GM18858 (cell line): ENCODE data around the gene CMTM8.
"Not testable (repeated sequence)": the region's sequence is repeated elsewhere in the genome, so short reads cannot be mapped to it uniquely, and the experiment has no call there.

ENCODE experiments used
- ATAC-seq: cut with Tn5 transposase; IDR thresholded peaks from one replicate; pipeline ENCODE4 v1.9.1; 2021; ENCODE audit not compliant: unreplicated experiment

CMTM8 gene

DNA sequence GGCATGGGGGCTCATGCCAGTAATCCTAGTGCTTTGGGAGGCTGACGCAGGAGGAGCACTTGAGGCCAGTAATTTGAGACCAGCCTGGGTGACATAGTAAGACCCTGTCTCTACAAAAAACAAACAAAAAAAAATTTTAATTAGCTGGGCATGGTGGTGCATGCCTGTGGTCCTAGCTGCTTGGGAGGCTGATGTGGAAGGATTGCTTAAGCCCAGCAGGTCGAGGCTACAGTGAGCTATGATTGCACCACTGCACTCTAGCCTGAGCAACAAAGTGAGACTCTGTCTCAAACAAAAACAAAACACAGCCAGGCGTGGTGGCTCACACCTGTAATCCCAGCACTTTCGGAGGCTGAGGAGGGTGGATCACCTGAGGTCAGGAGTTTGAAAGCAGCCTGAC, 9.7 kb upstream of the CMTM8 start:
- ATAC-seq: not testable (repeated sequence)

DNA sequence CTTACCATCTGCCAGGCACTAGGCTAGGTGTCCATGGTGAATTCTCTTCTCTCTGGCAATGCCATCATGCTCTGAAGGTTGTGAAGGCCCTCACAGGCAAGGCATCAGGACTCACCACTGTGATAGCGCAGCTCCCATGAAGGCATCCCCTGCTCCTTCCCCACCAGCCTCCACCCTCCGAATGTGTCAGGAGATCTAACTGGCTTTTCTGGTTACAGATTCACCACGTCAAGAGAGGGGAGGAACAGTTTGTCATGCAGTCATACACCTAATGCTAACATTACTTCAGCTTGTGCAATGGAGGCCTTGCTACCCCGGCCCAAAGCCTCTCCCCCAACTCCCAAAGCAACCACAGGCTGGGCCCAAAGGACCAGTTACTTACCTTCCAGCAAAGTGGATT, 8.9 kb upstream of the CMTM8 start:
- ATAC-seq: no peak

DNA sequence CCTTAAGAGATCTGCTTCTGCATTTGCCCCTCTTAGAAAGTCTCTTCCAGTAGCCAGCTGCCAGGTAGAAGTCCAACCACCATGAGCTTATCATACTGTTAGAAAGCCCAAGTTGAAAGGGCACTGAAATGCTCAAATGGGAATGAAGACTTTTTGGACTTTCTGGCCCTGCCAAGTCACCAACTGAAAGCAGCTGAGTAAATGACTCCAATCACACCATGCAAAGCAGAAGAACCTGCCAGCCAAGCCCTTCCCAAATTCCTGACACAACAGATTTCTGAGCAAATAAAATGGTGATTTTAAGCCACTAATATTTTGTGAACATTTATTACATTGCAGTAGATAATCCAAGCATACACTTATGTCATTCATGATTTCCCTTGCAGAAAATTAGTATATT, 2.1 kb upstream of the CMTM8 start:
- no peak for ATAC-seq

DNA sequence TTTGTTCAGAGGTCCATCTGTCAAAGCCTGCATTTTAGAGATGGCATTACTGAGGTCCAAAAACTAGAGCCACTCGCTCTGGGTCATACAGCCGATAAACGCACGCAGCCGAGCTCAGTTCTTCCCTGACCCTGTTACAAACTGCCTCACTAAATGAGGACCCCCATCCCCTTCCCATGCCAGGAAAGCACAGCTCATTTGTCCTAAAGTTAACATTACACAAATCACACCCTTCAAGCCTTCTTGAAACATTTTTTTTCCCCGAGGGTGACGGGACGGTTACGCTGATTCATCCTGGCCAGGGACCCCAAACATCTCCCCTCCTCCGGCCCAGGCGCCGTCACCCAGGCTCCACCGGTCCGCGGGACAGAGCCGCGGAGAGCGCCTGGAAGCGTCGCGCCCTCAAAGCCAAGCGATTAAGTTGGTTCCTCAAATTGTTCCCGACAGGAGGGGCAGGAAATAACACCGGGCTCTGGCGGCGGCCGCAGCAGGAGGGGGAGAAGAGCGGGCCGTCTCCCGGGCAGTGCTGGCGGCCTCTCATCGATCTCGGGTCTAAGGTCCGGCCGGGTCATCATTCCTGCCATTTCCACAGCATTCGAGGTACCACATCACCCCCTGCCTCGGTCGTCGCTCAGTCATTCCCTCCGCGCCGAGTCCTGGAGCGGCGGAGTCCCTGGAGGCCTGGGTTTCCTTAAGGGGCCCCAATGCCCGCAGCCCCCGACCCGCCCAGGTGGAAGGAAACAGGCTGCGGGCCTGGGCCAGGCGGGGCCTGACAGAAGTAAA, 619 bp upstream of the CMTM8 start:
- no peak for ATAC-seq

DNA sequence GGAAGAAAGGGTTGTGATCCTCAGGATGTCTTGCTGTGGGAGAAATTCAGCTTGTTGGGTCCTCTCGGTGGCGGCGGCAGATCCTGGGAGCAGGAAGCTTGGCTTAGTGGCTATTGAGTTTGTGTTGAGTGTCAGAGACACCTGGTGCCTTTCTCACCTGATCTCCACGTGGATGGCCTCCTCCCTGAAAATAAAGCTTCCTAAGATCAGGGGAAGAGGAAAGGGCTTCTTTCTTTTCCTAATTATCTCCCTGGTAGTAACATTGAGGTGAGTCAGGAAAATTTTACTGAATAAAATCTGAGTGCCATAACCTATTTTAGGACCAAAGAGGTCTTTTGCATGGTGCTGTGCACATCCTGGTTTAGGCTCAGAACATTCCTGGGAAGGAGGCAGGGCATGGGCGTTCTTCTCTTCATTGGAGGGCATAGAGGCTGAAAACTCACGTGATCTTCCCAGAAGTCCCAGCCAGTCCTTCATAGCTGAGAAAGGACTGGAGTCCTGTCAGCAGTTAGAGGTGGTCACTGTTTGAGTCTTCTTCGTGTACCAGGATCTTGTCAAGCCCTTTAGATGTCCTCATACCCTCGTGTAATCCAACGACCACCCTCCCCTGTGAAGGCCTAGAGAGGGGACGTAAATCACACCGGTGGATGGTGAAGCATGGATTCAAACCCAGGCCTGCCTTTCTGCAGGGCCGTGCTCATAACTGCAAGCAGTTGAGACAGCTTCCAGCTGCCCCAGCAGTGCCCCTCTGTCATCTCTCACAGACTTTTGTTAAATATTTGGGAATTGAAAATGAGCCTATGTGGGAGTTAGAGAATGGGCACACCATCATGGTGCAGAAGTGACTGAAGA, 1.1 kb downstream of the CMTM8 start:
- no peak for ATAC-seq

DNA sequence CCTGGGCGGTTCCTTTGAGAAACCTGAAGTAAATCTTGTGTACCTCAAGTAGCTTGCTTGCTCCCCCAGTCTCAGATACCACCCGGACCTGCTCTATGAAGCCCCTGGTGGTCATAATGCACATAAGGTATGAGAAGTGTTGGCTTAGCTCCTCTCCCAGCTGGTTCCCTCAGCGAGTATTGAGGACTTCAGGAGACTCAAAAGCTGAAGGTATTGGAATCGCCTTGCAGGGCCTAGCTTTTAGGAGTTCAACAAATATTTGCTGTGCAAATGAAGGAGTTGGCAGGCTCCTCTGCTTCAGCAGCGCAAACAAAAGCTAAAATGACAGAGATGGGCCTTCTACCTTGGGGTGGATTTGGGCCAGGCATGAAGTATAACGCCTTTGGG, 1.7 kb downstream of the CMTM8 start:
- no peak for ATAC-seq

DNA sequence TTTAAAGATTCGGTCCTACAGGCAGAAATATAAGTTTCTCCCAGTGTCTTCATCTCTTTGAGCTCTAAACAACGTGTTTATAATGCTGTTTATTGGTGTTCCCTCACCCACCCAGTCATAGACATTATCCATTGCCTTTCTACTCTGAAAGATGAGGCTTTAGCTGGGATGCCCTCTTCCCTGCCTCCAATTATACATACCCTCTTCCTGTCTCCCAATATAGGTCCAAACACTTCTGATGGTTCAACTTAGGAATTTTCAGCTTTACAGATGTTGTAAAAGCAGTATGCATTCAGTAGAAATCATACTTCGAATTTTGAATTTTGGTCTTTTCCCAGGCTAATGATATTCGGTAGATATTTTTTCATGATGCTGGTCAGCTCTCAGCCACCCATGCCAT, 2.6 kb downstream of the CMTM8 start:
- ATAC-seq: no peak

DNA sequence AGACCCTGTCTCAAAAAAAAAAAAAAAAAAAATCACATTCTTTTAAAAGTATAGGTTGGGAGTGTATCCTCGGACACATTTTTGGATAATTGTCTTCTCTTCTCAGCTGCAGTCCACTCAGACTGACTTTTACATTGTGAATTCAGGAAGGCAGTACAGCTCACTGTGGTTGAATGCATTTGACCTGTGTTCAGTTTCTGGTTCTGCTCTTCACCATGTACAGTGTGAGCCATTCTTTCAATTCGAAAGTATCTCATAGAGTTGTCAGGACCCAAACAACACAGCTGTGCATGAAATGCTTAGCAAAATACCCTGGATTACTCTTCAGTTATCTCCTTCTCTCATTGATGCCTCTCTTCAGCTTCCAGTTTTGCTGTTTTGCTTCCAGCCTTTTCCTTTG, 5.0 kb downstream of the CMTM8 start:
- no peak for ATAC-seq

DNA sequence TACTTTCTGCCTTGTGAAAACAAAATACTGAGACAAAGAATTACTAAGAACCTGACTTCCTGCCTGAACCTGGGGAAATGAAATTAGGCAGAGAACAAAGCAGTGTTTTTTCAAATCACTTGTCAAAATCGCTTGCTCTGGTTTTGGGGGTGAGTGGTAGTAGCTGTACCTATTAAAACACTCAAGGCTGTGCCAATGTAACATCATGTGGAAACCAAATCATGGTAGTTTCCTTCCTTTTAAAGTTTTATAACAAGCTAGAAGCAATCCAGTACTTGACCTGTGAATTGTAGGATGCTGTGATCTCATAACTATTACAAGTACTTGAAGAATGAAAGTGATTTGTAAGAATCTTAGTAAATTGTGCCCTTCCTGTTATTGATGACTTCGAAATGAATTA, 6.7 kb downstream of the CMTM8 start:
- ATAC-seq: no peak

DNA sequence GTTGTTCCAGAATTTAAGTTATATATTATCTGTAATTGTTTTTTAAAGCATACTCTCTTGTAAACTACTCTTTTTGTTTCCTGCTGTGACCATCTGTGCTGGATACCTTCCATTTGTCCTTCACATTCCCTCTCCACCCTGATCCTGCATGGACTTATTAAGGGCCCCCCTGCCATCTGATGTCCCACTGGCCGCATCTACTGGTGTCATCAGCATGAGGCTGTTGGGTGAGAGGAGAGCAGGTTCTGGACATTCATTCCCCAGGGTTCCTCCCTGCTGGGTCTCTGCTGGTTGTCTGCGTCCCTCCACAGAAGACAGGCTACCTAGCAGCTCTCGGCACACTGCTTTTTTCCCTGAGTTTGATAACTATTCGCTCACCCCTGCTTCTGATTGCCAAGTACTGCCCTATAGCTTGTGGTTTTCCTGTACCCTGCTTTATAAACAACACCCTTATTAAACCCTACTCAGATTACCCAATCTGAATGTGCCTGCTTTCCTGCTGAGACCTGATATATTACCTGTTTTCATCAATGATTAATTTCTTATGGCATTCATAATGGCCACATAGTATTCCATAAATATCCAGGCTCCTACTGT, 7.7 kb downstream of the CMTM8 start:
- ATAC-seq: no peak

DNA sequence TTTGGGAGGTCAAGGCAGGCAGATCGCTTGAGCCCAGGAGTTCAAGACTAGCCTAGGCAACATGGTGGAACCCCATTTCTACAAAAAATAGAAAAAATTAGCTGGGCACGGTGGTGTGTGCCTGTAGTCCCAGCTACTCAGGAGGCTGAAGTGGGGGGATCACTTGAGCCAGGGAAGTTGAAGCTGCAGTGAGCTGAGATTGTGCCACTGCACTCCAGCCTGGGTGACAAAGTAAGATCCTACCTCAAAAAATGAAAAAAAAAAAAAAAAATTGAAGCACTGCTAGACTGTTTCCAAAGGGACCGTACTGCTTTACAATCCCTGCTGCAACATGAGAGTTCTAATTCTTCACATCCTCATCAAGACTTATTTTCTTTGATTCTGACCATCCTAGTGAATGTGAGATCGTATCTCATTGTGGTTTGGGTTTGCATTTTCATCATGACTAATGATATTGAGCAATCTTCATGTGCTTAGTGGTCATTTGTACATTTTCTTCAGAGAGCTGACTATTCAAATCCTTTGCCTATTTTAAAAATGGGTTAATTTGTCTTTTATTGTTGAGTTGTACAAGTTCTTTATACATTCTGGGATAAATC, 10.8 kb downstream of the CMTM8 start:
- ATAC-seq: no peak

DNA sequence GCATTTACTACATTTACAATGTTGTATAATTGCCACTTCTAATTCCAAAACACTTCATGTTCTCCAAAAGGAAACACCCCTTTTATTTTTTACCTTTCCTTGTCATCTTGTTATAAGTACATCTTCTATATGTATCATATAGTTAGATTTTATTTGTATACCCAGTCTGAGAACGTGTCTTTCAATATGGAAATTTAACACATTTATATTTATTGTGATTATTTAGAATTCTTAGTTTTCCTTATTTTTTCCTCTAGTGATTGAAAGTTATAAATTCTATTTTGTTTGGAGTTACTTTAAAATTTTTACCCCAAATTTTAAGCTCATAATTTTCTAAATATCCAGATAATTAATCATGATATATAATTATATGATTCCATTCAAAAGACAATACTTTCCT, 15.8 kb downstream of the CMTM8 start:
- no peak for ATAC-seq

DNA sequence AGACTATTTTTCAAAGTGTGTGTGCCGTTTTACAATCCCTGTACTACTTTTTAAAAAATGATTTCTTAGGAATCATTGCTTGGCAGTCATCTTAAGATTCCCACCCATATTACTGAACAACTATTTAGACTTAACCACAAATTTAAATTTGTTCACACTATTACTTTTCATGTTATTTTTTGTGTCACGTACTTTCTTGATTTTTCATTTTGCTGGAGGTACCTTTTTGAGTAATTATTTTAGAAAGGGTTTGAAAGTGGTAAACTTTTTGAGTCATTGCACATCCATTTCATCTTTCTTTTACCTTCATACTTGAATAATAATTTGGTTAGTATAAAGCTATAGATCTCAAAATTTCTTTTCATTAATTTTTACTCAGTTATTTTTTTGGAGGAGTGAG, 16.9 kb downstream of the CMTM8 start:
- no peak for ATAC-seq

DNA sequence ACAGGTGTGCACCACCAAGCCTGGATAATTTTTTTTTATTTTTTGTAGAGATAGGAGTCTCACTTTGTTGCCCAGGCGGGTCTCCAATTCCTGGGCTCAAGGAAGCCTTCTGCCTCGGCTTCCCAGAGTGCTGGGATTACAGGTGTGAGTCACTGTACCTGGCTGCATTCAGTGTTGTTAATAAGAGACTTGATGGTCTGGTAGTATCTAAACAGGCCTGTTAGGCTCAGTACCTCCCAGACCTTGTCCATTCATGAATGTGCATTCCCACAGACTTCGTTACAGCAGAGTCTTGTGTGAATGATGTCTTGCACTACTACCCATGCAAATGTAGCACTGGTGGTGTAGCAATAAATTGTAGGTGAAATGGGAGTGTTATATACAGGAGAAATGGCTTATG, 17.7 kb downstream of the CMTM8 start:
- no peak for ATAC-seq

DNA sequence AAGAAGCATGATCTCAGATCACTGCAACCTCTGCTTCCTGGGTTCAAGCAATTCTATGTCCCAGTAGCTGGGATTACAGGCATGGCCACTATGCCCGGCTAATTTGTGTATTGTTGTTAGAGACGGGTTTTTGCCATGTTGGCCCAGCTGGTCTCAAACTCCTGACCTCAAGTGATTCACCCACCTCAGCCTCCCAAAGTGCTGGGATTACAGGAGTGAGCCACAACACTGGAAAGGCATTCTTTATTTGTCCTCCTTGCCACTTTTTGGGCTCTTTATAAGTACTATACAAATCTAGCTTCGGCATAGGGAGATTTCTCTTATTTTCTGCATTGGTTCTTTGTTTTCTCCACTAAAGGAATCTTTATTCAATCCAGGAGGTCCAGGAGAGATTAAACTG, 18.6 kb downstream of the CMTM8 start:
- no peak for ATAC-seq

DNA sequence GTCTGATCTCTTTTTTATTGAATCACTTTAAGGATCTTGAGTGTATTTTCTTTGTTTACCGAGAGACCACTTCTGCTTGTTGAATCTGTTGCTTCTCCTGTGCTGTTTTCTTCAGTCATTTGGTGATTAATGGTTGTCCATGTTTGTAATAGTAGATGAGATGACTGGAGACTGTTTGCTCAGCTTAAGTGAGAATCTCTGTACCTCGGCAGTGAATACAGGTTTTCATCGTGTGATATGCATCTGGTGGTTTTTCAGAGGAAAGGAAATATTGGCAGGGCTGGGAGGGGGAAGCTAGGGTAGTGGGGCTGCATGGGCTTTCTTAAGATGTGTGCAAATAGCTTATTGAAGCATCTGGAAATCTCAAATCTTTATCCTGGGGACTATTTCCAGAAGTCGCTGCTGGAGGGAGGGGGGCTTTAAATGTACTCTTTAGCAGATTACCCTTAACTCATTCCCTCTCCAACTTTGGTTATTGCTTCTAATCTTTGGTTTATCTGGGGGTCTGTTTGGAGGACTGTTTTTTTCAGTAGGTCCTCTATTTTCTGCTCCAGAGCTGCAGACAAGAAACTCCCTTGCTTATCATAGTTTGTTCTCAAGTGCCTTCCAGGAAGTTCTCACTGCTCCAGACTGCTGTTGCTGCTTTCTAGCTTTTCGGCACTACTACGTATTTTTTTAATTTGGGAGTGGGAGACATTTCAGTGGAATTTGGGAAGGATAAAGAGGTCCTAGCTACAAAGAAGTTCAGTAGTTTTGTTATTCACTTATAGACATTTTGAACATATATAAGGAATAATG, 19.4 kb downstream of the CMTM8 start:
- ATAC-seq: no peak

DNA sequence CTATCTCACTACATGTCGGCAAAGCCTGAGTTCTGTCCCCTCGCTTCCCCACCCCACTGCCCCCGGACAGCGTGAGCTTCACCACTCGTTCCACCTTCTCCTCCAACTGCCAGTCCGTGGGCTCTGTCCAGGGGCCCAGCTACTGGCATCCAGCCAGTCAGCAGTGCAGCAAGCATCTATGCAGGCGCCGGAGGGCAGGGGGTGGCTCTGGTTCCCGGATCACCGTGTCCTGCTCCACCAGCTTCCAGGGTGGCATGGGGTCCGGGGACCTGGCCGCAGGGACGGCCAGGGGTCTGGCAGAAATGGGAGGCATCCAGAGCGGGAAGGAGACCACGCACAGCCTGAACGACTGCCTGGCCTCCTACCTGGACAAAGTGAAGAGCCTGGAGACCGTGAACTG, 20.4 kb downstream of the CMTM8 start:
- ATAC-seq: no peak

DNA sequence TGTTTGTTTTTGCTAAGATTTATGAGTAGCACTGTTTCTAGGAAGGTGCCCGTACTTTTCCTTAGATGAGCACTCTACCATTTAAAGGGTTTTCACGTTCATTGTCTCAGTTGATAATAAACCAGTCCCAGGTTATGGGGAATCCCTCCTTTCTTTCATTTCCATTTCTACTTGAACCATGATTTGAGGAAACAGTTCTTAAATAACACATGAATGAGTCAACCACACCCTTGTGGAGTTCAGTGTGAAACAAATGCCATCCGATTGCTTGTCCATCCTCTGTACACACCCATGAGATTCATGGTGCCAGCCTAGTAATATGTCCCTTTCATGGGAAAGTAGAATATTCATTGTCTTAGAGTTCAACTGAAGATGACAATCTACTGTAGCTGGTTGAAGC, 23.1 kb downstream of the CMTM8 start:
- no peak for ATAC-seq

DNA sequence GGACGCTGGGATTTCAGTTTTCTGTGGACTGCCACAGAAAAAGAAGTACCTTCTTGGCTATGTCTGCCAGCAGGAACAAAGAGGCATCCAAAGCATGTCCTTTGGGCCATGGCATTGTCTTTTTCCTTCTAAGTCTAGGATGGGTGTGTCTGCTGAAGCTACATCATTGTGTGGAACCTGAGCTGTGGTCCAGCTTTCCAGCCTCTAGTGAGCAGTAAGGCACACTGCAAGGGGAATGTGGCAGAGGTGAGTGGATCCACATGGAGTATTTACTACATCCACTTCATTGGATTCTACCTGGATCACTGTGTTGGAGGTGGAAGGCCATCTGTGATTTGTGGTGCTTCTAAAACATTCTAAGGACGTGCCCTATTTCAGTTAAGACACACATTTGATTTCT, 23.7 kb downstream of the CMTM8 start:
- no peak for ATAC-seq

DNA sequence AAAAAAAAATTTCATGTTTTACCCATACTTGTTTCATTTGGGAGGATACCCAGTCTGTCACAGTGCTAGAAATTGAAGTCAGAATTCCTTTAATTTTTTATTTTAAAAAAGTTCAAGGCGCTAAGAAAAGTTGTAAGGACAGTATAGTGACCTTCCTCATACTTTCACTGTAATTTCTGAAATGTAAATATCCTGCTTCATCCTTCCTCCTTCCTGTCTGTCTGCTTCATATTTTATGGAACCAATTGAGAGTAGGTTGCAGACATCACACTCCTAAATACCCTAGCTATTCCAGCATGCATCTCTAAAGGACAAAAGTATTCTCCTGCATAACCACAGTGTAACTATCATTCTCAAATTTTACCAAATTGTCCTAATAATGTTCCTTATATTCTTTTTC, 35.8 kb downstream of the CMTM8 start:
- no peak for ATAC-seq

DNA sequence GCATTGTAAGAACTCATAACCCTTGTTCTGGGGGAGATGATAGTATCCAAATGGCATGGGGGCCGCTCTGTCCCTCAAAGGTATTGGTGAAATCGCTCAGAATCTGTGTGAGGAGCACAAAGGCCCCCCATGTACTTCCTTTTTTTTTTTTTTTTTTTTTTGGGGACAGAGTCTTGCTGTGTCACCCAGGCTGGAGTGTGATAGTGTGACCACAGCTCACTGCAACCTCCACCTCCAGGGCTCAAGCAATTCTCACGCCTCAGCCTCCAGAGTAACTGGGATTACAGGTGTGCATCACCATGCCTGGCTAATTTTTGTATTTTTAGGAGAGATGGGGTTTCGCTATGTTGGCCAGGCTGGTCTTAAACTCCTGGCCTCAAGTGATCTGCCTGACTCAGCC, 37.0 kb downstream of the CMTM8 start:
- ATAC-seq: no peak
